ENCODE measurements around the gene DENND1B. TPM values are rescaled to one million over a fixed set of nuclear protein-coding genes. Genes with fewer than 3 reads are reported as not detected.

DENND1B gene
- total RNA-seq, 1 donor from 2014 or later: 10.2 TPM

- no peak overlapping the region for H3K27ac Mint-ChIP-seq (ENCODE audit: unreplicated experiment)
Measured at GRCh38 chr1:197683280-197683679, 92.0 kb downstream of the DENND1B start.

GRCh38 chr1:197680311-197680710, 95.0 kb downstream of the DENND1B start:
- H3K27ac Mint-ChIP-seq (ENCODE audit: unreplicated experiment): no peak overlapping the region
- H3K4me1 Mint-ChIP-seq (ENCODE audit: unreplicated experiment): peaks cover 23% of the 10 kb centered on the region
- no peaks in the 10 kb centered on the region for H3K9me3 Mint-ChIP-seq (ENCODE audit: unreplicated experiment)
- no peak for TF ChIP-seq CTCF (IDR thresholded peaks at IDR 0.05)
- H3K36me3 Mint-ChIP-seq (ENCODE audit: unreplicated experiment): no peaks in the 10 kb centered on the region
- H3K27me3 Mint-ChIP-seq (ENCODE audit: unreplicated experiment): no peaks in the 10 kb centered on the region
- H3K4me3 Mint-ChIP-seq (ENCODE audit: unreplicated experiment): no peak overlapping the region
- DNase-seq (ENCODE audit: extremely low spot score, unreplicated experiment): no peak

More at GRCh38 chr1:197683280-197683679, 92.0 kb downstream of the DENND1B start:
- peaks cover 11% of the 10 kb centered on the region for H3K9me3 Mint-ChIP-seq (ENCODE audit: unreplicated experiment)
- H3K27me3 Mint-ChIP-seq (ENCODE audit: unreplicated experiment): no peaks in the 10 kb centered on the region
- peaks cover 23% of the 10 kb centered on the region for H3K4me1 Mint-ChIP-seq (ENCODE audit: unreplicated experiment)
- no peak for TF ChIP-seq CTCF (IDR thresholded peaks at IDR 0.05)
- DNase-seq (ENCODE audit: extremely low spot score, unreplicated experiment): no peak
- H3K36me3 Mint-ChIP-seq (ENCODE audit: unreplicated experiment): peaks cover 8% of the 10 kb centered on the region
- H3K4me3 Mint-ChIP-seq (ENCODE audit: unreplicated experiment): no peak overlapping the region

- H3K9me3 Mint-ChIP-seq (ENCODE audit: unreplicated experiment): no peaks in the 10 kb centered on the region
- H3K36me3 Mint-ChIP-seq (ENCODE audit: unreplicated experiment): no peaks in the 10 kb centered on the region
- no peaks in the 10 kb centered on the region for H3K27me3 Mint-ChIP-seq (ENCODE audit: unreplicated experiment)
- peaks cover 16% of the 10 kb centered on the region for H3K4me1 Mint-ChIP-seq (ENCODE audit: unreplicated experiment)
- no peak for TF ChIP-seq CTCF (IDR thresholded peaks at IDR 0.05)
- no peak overlapping the region for H3K27ac Mint-ChIP-seq (ENCODE audit: unreplicated experiment)
- no peak for DNase-seq (ENCODE audit: extremely low spot score, unreplicated experiment)
- H3K4me3 Mint-ChIP-seq (ENCODE audit: unreplicated experiment): no peak overlapping the region
Measured at GRCh38 chr1:197677752-197678295, 97.5 kb downstream of the DENND1B start.

- H3K9me3 Mint-ChIP-seq (ENCODE audit: unreplicated experiment): no peaks in the 10 kb centered on the region
- H3K27ac Mint-ChIP-seq (ENCODE audit: unreplicated experiment): no peak overlapping the region
- no peak for DNase-seq (ENCODE audit: extremely low spot score, unreplicated experiment)
Measured at GRCh38 chr1:197677313-197677712, 98.0 kb downstream of the DENND1B start.

More at GRCh38 chr1:197677313-197677712, 98.0 kb downstream of the DENND1B start:
- peaks cover 14% of the 10 kb centered on the region for H3K4me1 Mint-ChIP-seq (ENCODE audit: unreplicated experiment)
- no peak overlapping the region for H3K4me3 Mint-ChIP-seq (ENCODE audit: unreplicated experiment)
- H3K36me3 Mint-ChIP-seq (ENCODE audit: unreplicated experiment): no peaks in the 10 kb centered on the region
- TF ChIP-seq CTCF (IDR thresholded peaks at IDR 0.05): no peak
- H3K27me3 Mint-ChIP-seq (ENCODE audit: unreplicated experiment): no peaks in the 10 kb centered on the region
